Calu3 (cell line): ENCODE data around the gene KCNMB2. TPM values are rescaled to one million over a fixed set of nuclear protein-coding genes. Genes with fewer than 3 reads are reported as not detected.

ENCODE experiments used
- BruUV-seq: library from RNA; stranded (reverse); fragments of 400-500 nt; replicated peaks from 2 replicates; lab custom pipeline; 2021; lab: Mats Ljungman, UMichigan
- CTCF ChIA-PET: fragments of 300-600 bp; sonication (Branson Sonifier 250); formaldehyde crosslinking; loops from one replicate; lab custom pipeline; 2022; ENCODE audit warnings: antibody characterized with exemption; lab: Charles Lee
- DNase-seq: peaks from one replicate; pipeline ENCODE4 v3.0.0; 2022
- H3K27ac Mint-ChIP-seq: one replicate; pipeline ENCODE4 v1.8.0; 2022; ENCODE audit warnings: mixed read lengths; ENCODE audit not compliant: unreplicated experiment
- H3K27me3 Mint-ChIP-seq: one replicate; pipeline ENCODE4 v1.8.0; 2022; ENCODE audit warnings: mixed read lengths; ENCODE audit not compliant: unreplicated experiment
- H3K36me3 Mint-ChIP-seq: one replicate; pipeline ENCODE4 v1.8.0; 2022; ENCODE audit warnings: mild to moderate bottlenecking, moderate library complexity, mixed read lengths; ENCODE audit not compliant: insufficient read depth, unreplicated experiment
- H3K4me1 Mint-ChIP-seq: one replicate; pipeline ENCODE4 v1.8.0; 2022; ENCODE audit warnings: mild to moderate bottlenecking, low read depth, mixed read lengths; ENCODE audit not compliant: unreplicated experiment
- H3K4me3 Mint-ChIP-seq: one replicate; pipeline ENCODE4 v1.8.0; 2022; ENCODE audit warnings: mild to moderate bottlenecking, low read depth, moderate library complexity, mixed read lengths; ENCODE audit not compliant: unreplicated experiment
- H3K9me3 Mint-ChIP-seq: one replicate; pipeline ENCODE4 v1.8.0; 2022; ENCODE audit warnings: low read depth, mixed read lengths; ENCODE audit not compliant: unreplicated experiment
- intact Hi-C: fragments of 100-400 bp; cut with micrococcal nuclease; formaldehyde crosslinking; loops from one replicate; pipeline ENCODE4 v1.10.0; 2022; ENCODE audit not compliant: unreplicated experiment
- total RNA-seq: library from RNA; stranded (reverse); gene quantifications from 2 replicates; pipeline ENCODE4 v1.2.3, GENCODE V29; 2022
- TF ChIP-seq, protein P1 (sequence below): fragments of 200-600 bp; IDR thresholded peaks from one replicate; pipeline ENCODE4 v1.8.0; 2022; ENCODE audit warnings: antibody characterized with exemption; ENCODE audit not compliant: unreplicated experiment

KCNMB2 gene
- total RNA-seq, 1 experiment from 2014 or later, result not detected

DNA sequence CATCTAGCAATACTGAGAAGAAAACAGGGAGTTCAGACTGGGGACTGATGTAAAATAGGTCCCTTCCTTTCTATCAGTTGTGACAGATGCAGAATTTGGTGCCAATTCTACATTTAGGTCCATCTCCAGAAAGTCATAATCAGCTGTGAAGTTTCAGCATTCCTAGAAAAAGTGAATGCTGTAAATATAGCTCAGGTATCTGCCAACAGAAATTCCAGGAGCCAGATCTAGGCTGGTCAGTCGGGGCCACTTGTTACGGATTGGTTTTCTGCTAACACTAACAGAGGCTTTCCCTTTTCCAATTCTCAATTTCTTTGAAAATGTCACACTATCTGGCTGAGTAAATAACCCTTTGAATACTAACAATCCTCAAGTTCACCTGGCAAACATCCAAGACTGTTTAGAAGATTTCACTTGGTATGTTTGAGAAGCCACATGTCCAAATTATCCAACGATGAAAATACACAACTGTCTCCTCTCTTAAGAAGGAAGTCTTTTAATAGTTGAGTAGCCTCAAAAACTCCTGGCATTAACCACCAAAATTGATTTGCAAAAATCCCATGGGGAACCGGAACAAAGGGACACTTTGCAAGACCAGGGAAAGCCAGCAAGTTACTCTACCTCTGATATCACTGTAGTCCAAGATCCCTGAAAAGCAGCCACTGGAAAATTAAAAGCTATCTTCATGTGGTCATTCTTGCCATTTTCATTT lies 313.1 kb downstream of the KCNMB2 start:
- H3K4me1 Mint-ChIP-seq, result no peaks in the 10 kb centered on the region
- H3K9me3 Mint-ChIP-seq, result peaks cover 18% of the 10 kb centered on the region
- no peak overlapping the region for H3K4me3 Mint-ChIP-seq
- DNase-seq, result no peak
- no peaks in the 10 kb centered on the region for H3K27me3 Mint-ChIP-seq
- no peak overlapping the region for H3K27ac Mint-ChIP-seq
- BruUV-seq, result no TSS peak
- H3K36me3 Mint-ChIP-seq, result no peaks in the 10 kb centered on the region
- CTCF ChIA-PET, result no interaction called here
- TF ChIP-seq, protein P1, sequence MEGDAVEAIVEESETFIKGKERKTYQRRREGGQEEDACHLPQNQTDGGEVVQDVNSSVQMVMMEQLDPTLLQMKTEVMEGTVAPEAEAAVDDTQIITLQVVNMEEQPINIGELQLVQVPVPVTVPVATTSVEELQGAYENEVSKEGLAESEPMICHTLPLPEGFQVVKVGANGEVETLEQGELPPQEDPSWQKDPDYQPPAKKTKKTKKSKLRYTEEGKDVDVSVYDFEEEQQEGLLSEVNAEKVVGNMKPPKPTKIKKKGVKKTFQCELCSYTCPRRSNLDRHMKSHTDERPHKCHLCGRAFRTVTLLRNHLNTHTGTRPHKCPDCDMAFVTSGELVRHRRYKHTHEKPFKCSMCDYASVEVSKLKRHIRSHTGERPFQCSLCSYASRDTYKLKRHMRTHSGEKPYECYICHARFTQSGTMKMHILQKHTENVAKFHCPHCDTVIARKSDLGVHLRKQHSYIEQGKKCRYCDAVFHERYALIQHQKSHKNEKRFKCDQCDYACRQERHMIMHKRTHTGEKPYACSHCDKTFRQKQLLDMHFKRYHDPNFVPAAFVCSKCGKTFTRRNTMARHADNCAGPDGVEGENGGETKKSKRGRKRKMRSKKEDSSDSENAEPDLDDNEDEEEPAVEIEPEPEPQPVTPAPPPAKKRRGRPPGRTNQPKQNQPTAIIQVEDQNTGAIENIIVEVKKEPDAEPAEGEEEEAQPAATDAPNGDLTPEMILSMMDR, result no peak
- intact Hi-C loops, result no loop called here

DNA sequence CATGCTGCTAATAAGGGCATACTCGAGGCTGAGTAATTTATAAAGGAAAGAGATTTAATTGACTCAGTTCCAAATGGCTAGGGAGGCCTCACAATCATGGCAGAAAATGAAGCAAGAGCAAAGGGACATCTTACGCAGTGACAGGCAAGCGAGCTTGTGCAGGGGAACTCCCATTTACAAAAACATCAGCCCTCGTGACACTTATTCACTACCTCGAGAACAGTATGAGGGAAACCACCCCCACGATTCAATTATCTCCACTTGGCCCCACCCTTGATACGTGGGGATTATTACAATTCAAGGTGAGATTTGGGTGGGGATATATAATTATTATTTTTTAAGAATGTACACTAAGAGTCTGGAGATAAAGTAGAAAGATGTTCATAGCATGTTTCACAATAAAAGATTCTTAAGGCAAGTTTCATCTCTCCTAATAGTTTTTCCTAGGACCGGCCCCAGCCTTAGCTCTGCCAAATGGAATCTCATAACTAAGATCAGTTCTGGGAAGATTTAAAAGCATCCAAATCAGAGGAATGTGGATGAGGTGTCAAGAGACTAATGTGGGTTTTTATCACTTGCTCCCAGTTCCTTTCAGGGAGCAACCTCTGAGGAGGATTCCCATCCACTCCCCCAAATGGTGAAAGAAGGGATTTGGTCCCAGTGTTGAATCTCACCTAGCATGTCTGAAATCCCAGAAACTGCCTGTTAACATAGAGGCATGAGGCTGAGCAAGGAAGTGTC lies 314.4 kb downstream of the KCNMB2 start:
- Mint-ChIP-seq H3K27ac (no peak overlapping the region), H3K36me3 (no peaks in the 10 kb centered on the region)
- CTCF ChIA-PET, result interaction anchor here (0.6 kb wide), 1 partner anchor 40 kb away, joined by 4 read pairs; no protein-coding TSS in a partner anchor

DNA sequence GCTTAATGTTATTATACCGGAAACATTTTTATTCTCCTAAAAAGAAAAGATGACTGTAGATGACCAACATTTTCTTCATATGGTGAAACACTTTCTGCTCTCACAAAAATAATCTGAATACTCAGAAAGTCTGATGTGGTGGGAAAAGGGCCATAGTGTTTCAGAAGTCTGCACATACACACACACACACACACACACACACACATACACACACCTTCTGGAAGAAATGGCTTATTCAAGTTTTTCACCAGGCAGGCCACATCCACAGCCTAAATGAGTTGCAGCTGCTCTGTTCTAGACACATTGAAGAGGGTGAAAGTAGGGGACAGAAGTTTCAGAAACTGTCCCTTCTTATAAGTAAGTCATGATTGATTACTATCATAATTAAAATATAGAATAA lies 315.3 kb downstream of the KCNMB2 start:
- intact Hi-C loops, result no loop called here
- no TSS peak for BruUV-seq
- peaks cover 21% of the 10 kb centered on the region for H3K9me3 Mint-ChIP-seq
- DNase-seq, result no peak
- no peak overlapping the region for H3K4me3 Mint-ChIP-seq
- no peak overlapping the region for H3K27ac Mint-ChIP-seq
- no peaks in the 10 kb centered on the region for H3K27me3 Mint-ChIP-seq
- no peaks in the 10 kb centered on the region for H3K36me3 Mint-ChIP-seq
- H3K4me1 Mint-ChIP-seq, result no peaks in the 10 kb centered on the region
- CTCF ChIA-PET, result no interaction called here
- TF ChIP-seq, protein P1, result no peak

More for the DNA sequence above, 314.4 kb downstream of the KCNMB2 start:
- no peak overlapping the region for H3K4me3 Mint-ChIP-seq
- no peaks in the 10 kb centered on the region for H3K27me3 Mint-ChIP-seq
- no peak for DNase-seq
- no TSS peak for BruUV-seq
- H3K9me3 Mint-ChIP-seq, result peaks cover 24% of the 10 kb centered on the region
- no peaks in the 10 kb centered on the region for H3K4me1 Mint-ChIP-seq
- intact Hi-C loops, result no loop called here
- TF ChIP-seq, protein P1, result no peak

DNA sequence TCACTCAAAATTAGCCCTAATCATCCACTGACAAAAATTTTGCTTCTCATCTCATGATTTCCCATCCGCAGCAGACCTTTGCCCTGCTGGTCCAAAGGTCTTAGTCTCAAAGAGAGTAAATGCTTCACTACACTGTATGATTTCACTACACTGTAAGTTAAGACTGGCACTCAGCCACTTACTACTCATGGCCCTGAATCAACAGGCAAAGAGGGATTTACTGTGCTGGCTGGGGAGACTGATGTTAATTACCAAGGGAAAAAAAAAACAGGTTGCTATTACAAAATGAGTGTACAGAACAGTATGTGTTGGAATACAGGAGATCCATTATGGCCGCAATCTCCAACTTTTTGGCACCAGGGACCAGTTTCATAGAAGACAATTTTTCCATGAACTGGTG lies 320.6 kb downstream of the KCNMB2 start:
- no peak overlapping the region for H3K4me3 Mint-ChIP-seq
- CTCF ChIA-PET, result no interaction called here
- peaks cover 21% of the 10 kb centered on the region for H3K9me3 Mint-ChIP-seq
- H3K27ac Mint-ChIP-seq, result no peak overlapping the region
- H3K36me3 Mint-ChIP-seq, result no peaks in the 10 kb centered on the region
- no peak for DNase-seq
- BruUV-seq, result no TSS peak
- H3K4me1 Mint-ChIP-seq, result no peaks in the 10 kb centered on the region
- intact Hi-C loops, result no loop called here
- H3K27me3 Mint-ChIP-seq, result no peaks in the 10 kb centered on the region
- TF ChIP-seq, protein P1, result no peak
